HepG2 (cell line): ENCODE data around the gene PPP2R5D. TPM values are rescaled to one million over a fixed set of nuclear protein-coding genes. Genes with fewer than 3 reads are reported as not detected.

Source experiments
- ATAC-seq: fragments of 200-7000 bp; cut with Tn5 transposase; 3 replicates; pipeline ENCODE4 v1.9.1; 2020; ENCODE audit warnings: mild to moderate bottlenecking, moderate library complexity
- BruUV-seq: library from RNA; stranded (reverse); fragments of 400-500 nt; replicated peaks from 2 replicates; lab custom pipeline; 2021; lab: Mats Ljungman, UMichigan
- CTCF ChIA-PET: fragments of 300-600 bp; formaldehyde crosslinking; extraction: SDS; loops from one replicate; lab custom pipeline; 2021; ENCODE audit warnings: low total read pairs, inconsistent platforms, low intra/inter-chr PET ratio; lab: Yijun Ruan, JAX
- POLR2A ChIA-PET: fragments of 350-600 bp; sonication (Branson Sonifier 250); formaldehyde crosslinking; loops from one replicate; lab custom pipeline; 2020; ENCODE audit warnings: antibody characterized with exemption, inconsistent platforms; lab: Yijun Ruan, JAX
- DNase-seq: peaks from one replicate; pipeline ENCODE4 v3.0.0-alpha.2; 2015; ENCODE audit warnings: low spot score
- FAIRE-seq: peaks from 3 replicates; lab custom pipeline; 2011; peaks lifted over from hg19 to GRCh38; lab: Jason Lieb, UNC
- H2AFZ ChIP-seq: one replicate; pipeline ENCODE4 v1.6.1; 2011; ENCODE audit warnings: low read length, inconsistent platforms
- H3K27ac ChIP-seq: fragments of 300-600 bp; 3 replicates; pipeline ENCODE4 v1.8.0; 2011; ENCODE audit warnings: mixed run types, mild to moderate bottlenecking, mixed read lengths, low read length, inconsistent platforms; ENCODE audit not compliant: insufficient read depth; ENCODE audit errors: extremely low read length
- H3K27me3 ChIP-seq, 2 experiments: fragments of 200-600 bp in 1 of 2; 2 replicates in 1 of 2; 3 replicates in 1 of 2; pipeline versions ENCODE4 v1.6.0 to v1.8.0; 2011; ENCODE audit warnings: low read length in 2 of 2, mild to moderate bottlenecking in 2 of 2, moderate library complexity in 2 of 2, inconsistent platforms in 1 of 2; ENCODE audit not compliant: insufficient read depth in 2 of 2, control insufficient read depth in 1 of 2
- H3K36me3 ChIP-seq, 2 experiments: fragments of 200-600 bp in 1 of 2; replicated peaks in 1 of 2; 2 replicates in 1 of 2; 3 replicates in 1 of 2; pipeline versions ENCODE4 v1.5.1 to v1.8.0; 2011; ENCODE audit warnings: low read length in 2 of 2, inconsistent platforms in 1 of 2; ENCODE audit not compliant: insufficient read depth in 2 of 2, control insufficient read depth in 1 of 2
- H3K4me1 ChIP-seq: 2 replicates; pipeline ENCODE4 v1.5.1; 2012; ENCODE audit warnings: low read length, inconsistent platforms; ENCODE audit not compliant: insufficient read depth
- H3K4me2 ChIP-seq: 2 replicates; pipeline ENCODE4 v1.6.0; 2011; ENCODE audit warnings: low read depth, low read length, inconsistent platforms
- H3K4me3 ChIP-seq, 3 experiments: fragments of 200-600 bp in 1 of 3; sonication (generic), shearing (Covaris generic) in 1 of 3; replicated peaks in 1 of 3; 2 replicates each; pipeline ENCODE4 v1.5.1; 2011 to 2016; ENCODE audit warnings: low read length in 3 of 3, inconsistent platforms in 2 of 3, low read depth in 2 of 3, mild to moderate bottlenecking in 2 of 3, control low read depth in 1 of 3, mixed read lengths in 1 of 3; ENCODE audit not compliant: insufficient read depth in 1 of 3
- H3K79me2 ChIP-seq: one replicate; pipeline ENCODE4 v1.6.1; 2011; ENCODE audit warnings: low read length, inconsistent platforms; ENCODE audit not compliant: insufficient read depth
- H3K9ac ChIP-seq: 2 replicates; pipeline ENCODE4 v1.6.0; 2011; ENCODE audit warnings: mild to moderate bottlenecking, low read depth, low read length, inconsistent platforms; ENCODE audit not compliant: insufficient read depth
- H3K9me3 ChIP-seq: 2 replicates; pipeline ENCODE4 v1.5.1; 2012; ENCODE audit warnings: mild to moderate bottlenecking, low read length
- H4K20me1 ChIP-seq: 2 replicates; pipeline ENCODE4 v1.6.0; 2011; ENCODE audit warnings: inconsistent platforms, mild to moderate bottlenecking, low read length, moderate library complexity; ENCODE audit not compliant: insufficient read depth
- ADNP ChIP-seq: sonication (generic); formaldehyde crosslinking; IDR thresholded peaks from 2 replicates; pipeline ENCODE4 v1.4.0; 2020; ENCODE audit warnings: missing genetic modification reagents
- ATAD3A ChIP-seq: sonication (generic); formaldehyde crosslinking; IDR thresholded peaks from 2 replicates; pipeline ENCODE4 v1.4.0; 2020; ENCODE audit warnings: missing genetic modification reagents
- BCLAF1 ChIP-seq: fragments of 450-650 bp; IDR thresholded peaks from 2 replicates; pipeline ENCODE4 v1.6.1; 2017; ENCODE audit warnings: mild to moderate bottlenecking
- ELF1 ChIP-seq: sonication (generic); formaldehyde crosslinking; IDR thresholded peaks from 2 replicates; pipeline ENCODE4 v1.4.0; 2020; ENCODE audit warnings: missing genetic modification reagents
- GATAD2A ChIP-seq: IDR thresholded peaks from 2 replicates; pipeline ENCODE4 v1.6.1; 2016
- HCFC1 ChIP-seq: fragments of 150-350 bp; IDR thresholded peaks from 2 replicates; pipeline ENCODE4 v1.6.1; 2014; ENCODE audit warnings: low read depth, low read length
- JUND ChIP-seq: sonication (generic); formaldehyde crosslinking; IDR thresholded peaks from 2 replicates; pipeline ENCODE4 v1.8.0; 2022; ENCODE audit warnings: mild to moderate bottlenecking, missing genetic modification reagents
- MTF1 ChIP-seq: sonication (generic); formaldehyde crosslinking; IDR thresholded peaks from 2 replicates; pipeline ENCODE4 v1.5.0; 2020; ENCODE audit warnings: missing genetic modification reagents
- POGZ ChIP-seq: sonication (generic); formaldehyde crosslinking; IDR thresholded peaks from 2 replicates; pipeline ENCODE4 v1.4.0; 2020; ENCODE audit warnings: mild to moderate bottlenecking, missing genetic modification reagents
- RCOR2 ChIP-seq: IDR thresholded peaks from 2 replicates; pipeline ENCODE4 v1.6.1; 2016; ENCODE audit warnings: missing biosample characterization, missing genetic modification reagents
- ZFY ChIP-seq: sonication (generic); formaldehyde crosslinking; IDR thresholded peaks from 2 replicates; pipeline ENCODE4 v1.4.0; 2020; ENCODE audit warnings: missing genetic modification reagents
- ZMYM2 ChIP-seq: sonication (generic); formaldehyde crosslinking; IDR thresholded peaks from 2 replicates; pipeline ENCODE4 v1.8.0; 2022; ENCODE audit warnings: mild to moderate bottlenecking, missing genetic modification reagents
- ZMYM3 ChIP-seq: sonication (generic); formaldehyde crosslinking; IDR thresholded peaks from 2 replicates; pipeline ENCODE4 v1.5.1; 2020; ENCODE audit warnings: mild to moderate bottlenecking, missing genetic modification reagents
- ZNF678 ChIP-seq: sonication (generic); formaldehyde crosslinking; IDR thresholded peaks from 2 replicates; pipeline ENCODE4 v1.4.0; 2020; ENCODE audit warnings: mild to moderate bottlenecking, missing genetic modification reagents
- ZNF691 ChIP-seq: sonication (generic); formaldehyde crosslinking; IDR thresholded peaks from 2 replicates; pipeline ENCODE4 v1.4.0; 2020; ENCODE audit warnings: missing genetic modification reagents, low read depth, mild to moderate bottlenecking, borderline replicate concordance
- ZNF737 ChIP-seq: sonication (generic); formaldehyde crosslinking; IDR thresholded peaks from 2 replicates; pipeline ENCODE4 v1.5.0; 2020; ENCODE audit warnings: missing genetic modification reagents, mild to moderate bottlenecking, borderline replicate concordance
- WGBS: methylation state at CpG from one replicate; pipeline ENCODE4 v1.1.6; 2017; ENCODE audit warnings: low lambda C conversion rate; 5-methylcytosine and 5-hydroxymethylcytosine counted together
- in situ Hi-C: cut with HindIII; loops from 2 replicates; pipeline ENCODE4 v1.10.0; 2017; ENCODE audit warnings: low pct_unique_long_range_greater_than_20kb; ENCODE audit not compliant: extremely low pct_ligation_motif_present
- intact Hi-C: fragments of 100-400 bp; cut with micrococcal nuclease; formaldehyde crosslinking; loops from one replicate; pipeline ENCODE4 v1.10.0; 2022; ENCODE audit not compliant: unreplicated experiment
- polyA plus RNA-seq, 8 experiments: library from polyadenylated mRNA; depleted of rRNA in 3 of 8; stranded (reverse) in 7 of 8; unstranded in 1 of 8; fragments of >200 nt; fragmentation: Illumina TruSeq in 4 of 8; extraction: Trizol in 4 of 8; gene quantifications; 2 replicates each; pipeline versions ENCODE4 v1.2.1 to v1.2.3, GENCODE V29; 2011 to 2016; ENCODE audit warnings: low read depth in 4 of 8, missing spikeins in 1 of 8, mixed read lengths in 1 of 8; ENCODE audit not compliant: insufficient read depth in 1 of 8
- total RNA-seq, 5 experiments: library from RNA; depleted of rRNA; stranded (reverse); fragments of >200 nt; fragmentation: Illumina TruSeq; extraction: Trizol; gene quantifications; 2 replicates each; pipeline ENCODE4 v1.2.3, GENCODE V29; 2016; ENCODE audit warnings: low read depth in 1 of 5
- TF ChIP-seq, protein P1 (sequence below): sonication (generic); formaldehyde crosslinking; IDR thresholded peaks from 2 replicates; pipeline ENCODE4 v1.4.0; 2020; ENCODE audit warnings: low read depth, mild to moderate bottlenecking, missing genetic modification reagents
- TF ChIP-seq, protein P2 (sequence below): sonication (generic); formaldehyde crosslinking; IDR thresholded peaks from 2 replicates; pipeline ENCODE4 v1.4.0; 2020; ENCODE audit warnings: mild to moderate bottlenecking, missing genetic modification reagents

The PPP2R5D gene
- total and polyA plus RNA-seq, 2 of the 13 experiments (the other 11 are each of a cell fraction or from before 2014, with no cell fraction given), result 53.7 to 60.4 TPM

GRCh38 chr6:42958125-42958524, 26.2 kb upstream of the PPP2R5D start (continued):
- no peak for TF ChIP-seq BCLAF1
- no peak for TF ChIP-seq ZFY (CRISPR knock-in tag)
- no peak for TF ChIP-seq GATAD2A

- in situ Hi-C loops (no loop called here), intact Hi-C loops (loop anchor here (1.0 to 5.0 kb wide), 2 partner anchors 52 to 59 kb away; partner anchors contain the start of genes KLHDC3 and MEA1)
- ChIA-PET POLR2A (interaction anchor here (0.8 to 4.3 kb wide), 14 partner anchors 10 to 116 kb away, joined by 3 to 36 read pairs (median 6); partner anchors contain the start of genes CNPY3, CUL7, KLC4 and KLHDC3), CTCF (no interaction called here)
- H3K4me2 ChIP-seq, result peak overlapping the region; percentile 94
- no peaks in the 10 kb centered on the region for H4K20me1 ChIP-seq
- peak overlapping the region; percentile 26 for H3K9ac ChIP-seq
- no peaks in the 10 kb centered on the region for H3K79me2 ChIP-seq
- no peak overlapping the region for H3K27ac ChIP-seq
- peak overlapping the region; percentile 55 for H2AFZ ChIP-seq
- H3K27me3 ChIP-seq, result no peaks in the 10 kb centered on the region; a peak in 1 of 5 replicates
- peak overlapping the region; percentile 58 to 81 (median 66) for H3K4me3 ChIP-seq
- no peak for DNase-seq
- H3K36me3 ChIP-seq, result 0 out of 5 replicates have a peak, but pooled peaks cover 0 to 1% of the 10 kb centered on the region in 2 experiments
- 3% methylated on average over 13 of the region's 13 CpGs for WGBS
- H3K9me3 ChIP-seq, result no peaks in the 10 kb centered on the region
- BruUV-seq, result TSS peak; percentile 51
- FAIRE-seq, result peak; percentile 77
- H3K4me1 ChIP-seq, result peaks cover 18% of the 10 kb centered on the region
- no peak for ATAC-seq
- TF ChIP-seq ZMYM3 (0 out of 2 replicates have a peak, but pooled peaks have one; percentile 59), ZNF678 (CRISPR knock-in tag) (0 out of 2 replicates have a peak, but pooled peaks have one; percentile 37), ADNP (CRISPR knock-in tag) (0 out of 2 replicates have a peak, but pooled peaks have one; percentile 59), ZNF737 (no peak), ELF1 (CRISPR knock-in tag) (0 out of 2 replicates have a peak, but pooled peaks have one; percentile 38), HCFC1 (no peak), ZMYM2 (CRISPR knock-in tag) (0 out of 2 replicates have a peak, but pooled peaks have one; percentile 45), ATAD3A (no peak), MTF1 (CRISPR knock-in tag) (peak; percentile 85; the same call in 1 of the 2 replicates), RCOR2 (CRISPR knock-in tag) (peak; percentile 55), JUND (CRISPR knock-in tag) (0 out of 2 replicates have a peak, but pooled peaks have one; percentile 7), ZNF691 (CRISPR knock-in tag) (0 out of 2 replicates have a peak, but pooled peaks have one; percentile 10), POGZ (CRISPR knock-in tag) (peak; percentile 11; the same call in 1 of the 2 replicates)
- TF ChIP-seq, protein P1, sequence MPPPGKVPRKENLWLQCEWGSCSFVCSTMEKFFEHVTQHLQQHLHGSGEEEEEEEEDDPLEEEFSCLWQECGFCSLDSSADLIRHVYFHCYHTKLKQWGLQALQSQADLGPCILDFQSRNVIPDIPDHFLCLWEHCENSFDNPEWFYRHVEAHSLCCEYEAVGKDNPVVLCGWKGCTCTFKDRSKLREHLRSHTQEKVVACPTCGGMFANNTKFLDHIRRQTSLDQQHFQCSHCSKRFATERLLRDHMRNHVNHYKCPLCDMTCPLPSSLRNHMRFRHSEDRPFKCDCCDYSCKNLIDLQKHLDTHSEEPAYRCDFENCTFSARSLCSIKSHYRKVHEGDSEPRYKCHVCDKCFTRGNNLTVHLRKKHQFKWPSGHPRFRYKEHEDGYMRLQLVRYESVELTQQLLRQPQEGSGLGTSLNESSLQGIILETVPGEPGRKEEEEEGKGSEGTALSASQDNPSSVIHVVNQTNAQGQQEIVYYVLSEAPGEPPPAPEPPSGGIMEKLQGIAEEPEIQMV (CRISPR knock-in tag), result 0 out of 2 replicates have a peak, but pooled peaks have one; percentile 19
- TF ChIP-seq, protein P2, sequence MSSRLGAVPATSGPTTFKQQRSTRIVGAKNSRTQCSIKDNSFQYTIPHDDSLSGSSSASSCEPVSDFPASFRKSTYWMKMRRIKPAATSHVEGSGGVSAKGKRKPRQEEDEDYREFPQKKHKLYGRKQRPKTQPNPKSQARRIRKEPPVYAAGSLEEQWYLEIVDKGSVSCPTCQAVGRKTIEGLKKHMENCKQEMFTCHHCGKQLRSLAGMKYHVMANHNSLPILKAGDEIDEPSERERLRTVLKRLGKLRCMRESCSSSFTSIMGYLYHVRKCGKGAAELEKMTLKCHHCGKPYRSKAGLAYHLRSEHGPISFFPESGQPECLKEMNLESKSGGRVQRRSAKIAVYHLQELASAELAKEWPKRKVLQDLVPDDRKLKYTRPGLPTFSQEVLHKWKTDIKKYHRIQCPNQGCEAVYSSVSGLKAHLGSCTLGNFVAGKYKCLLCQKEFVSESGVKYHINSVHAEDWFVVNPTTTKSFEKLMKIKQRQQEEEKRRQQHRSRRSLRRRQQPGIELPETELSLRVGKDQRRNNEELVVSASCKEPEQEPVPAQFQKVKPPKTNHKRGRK (CRISPR knock-in tag), result 0 out of 2 replicates have a peak, but pooled peaks have one; percentile 11
These were observed 24.5 kb upstream of the PPP2R5D start for GRCh38 chr6:42959917-42960242.
